OCI-LY3 (cell line): ENCODE data around the gene CCDC38.

Experiments
- H2AFZ ChIP-seq: fragments of 200-600, 300-600 bp; shearing (Covaris generic); 2 replicates; pipeline ENCODE4 v1.6.0; 2014; ENCODE audit warnings: antibody characterized with exemption, low read depth, low read length
- H3K27ac ChIP-seq: fragments of 200-600, 300-600 bp; sonication (generic); 2 replicates; pipeline ENCODE4 v1.5.1; 2014; ENCODE audit warnings: mild to moderate bottlenecking, low read length, moderate library complexity, mixed read lengths
- H3K27me3 ChIP-seq: fragments of 200-600, 300-600 bp; sonication (generic); 2 replicates; pipeline ENCODE4 v1.6.1; 2014; ENCODE audit warnings: low read depth, low read length, mixed read lengths
- H3K36me3 ChIP-seq: fragments of 200-600, 300-600 bp; sonication (generic); replicated peaks from 2 replicates; pipeline ENCODE3; 2014; ENCODE audit warnings: low read depth, low read length, mixed read lengths
- H3K4me1 ChIP-seq: fragments of 300-600, 200-600 bp; sonication (generic); 2 replicates; pipeline ENCODE4 v1.6.1; 2014; ENCODE audit warnings: low read length, mixed read lengths
- H3K4me2 ChIP-seq: fragments of 200-600, 300-600 bp; sonication (generic); 2 replicates; pipeline ENCODE4 v1.6.1; 2014; ENCODE audit warnings: low read length, mixed read lengths
- H3K4me3 ChIP-seq: fragments of 300-600, 200-600 bp; sonication (generic); 2 replicates; pipeline ENCODE4 v1.5.1; 2014; ENCODE audit warnings: antibody characterized with exemption, mild to moderate bottlenecking, low read length, moderate library complexity
- H3K79me2 ChIP-seq: fragments of 300-600, 200-600 bp; shearing (Covaris generic); 2 replicates; pipeline ENCODE4 v1.6.1; 2014; ENCODE audit warnings: mild to moderate bottlenecking, low read length, mixed read lengths
- H3K9ac ChIP-seq: fragments of 300-600, 200-600 bp; shearing (Covaris generic); 2 replicates; pipeline ENCODE4 v1.6.0; 2014; ENCODE audit warnings: mild to moderate bottlenecking, low read length, moderate library complexity
- H3K9me3 ChIP-seq: fragments of 200-600, 300-600 bp; shearing (Covaris generic); 2 replicates; pipeline ENCODE4 v1.6.1; 2014; ENCODE audit warnings: low read length, mixed read lengths; ENCODE audit not compliant: insufficient read depth
- H4K20me1 ChIP-seq: fragments of 200-600, 300-600 bp; sonication (generic); 2 replicates; pipeline ENCODE4 v1.6.1; 2016; ENCODE audit warnings: low read length, mixed read lengths; ENCODE audit not compliant: insufficient read depth
- CTCF ChIP-seq: fragments of 200-600, 300-600 bp; sonication (generic); IDR thresholded peaks from 2 replicates; pipeline ENCODE4 v1.5.1; 2014; ENCODE audit warnings: antibody characterized with exemption, low read length, low read depth
- EZH2phosphoT487 ChIP-seq: fragments of 200-600 bp; shearing (Covaris generic); IDR thresholded peaks from 2 replicates; pipeline ENCODE4 v1.6.1; 2018; ENCODE audit warnings: antibody characterized with exemption, mixed run types, low read depth

The CCDC38 gene

GRCh38 chr12:95836630-95837239 is 105.7 kb downstream of the CCDC38 start:
- no peaks in the 10 kb centered on the region for H3K4me1 ChIP-seq
- no peak overlapping the region for H2AFZ ChIP-seq
- no peaks in the 10 kb centered on the region for H3K9me3 ChIP-seq
- TF ChIP-seq EZH2phosphoT487 = no peak
- no peak for TF ChIP-seq CTCF
- no peaks in the 10 kb centered on the region for H3K36me3 ChIP-seq
- peaks cover 32% of the 10 kb centered on the region for H3K27me3 ChIP-seq
- no peaks in the 10 kb centered on the region for H3K79me2 ChIP-seq
- H3K27ac ChIP-seq = no peak overlapping the region
- H3K4me3 ChIP-seq = no peak overlapping the region
- no peak overlapping the region for H3K4me2 ChIP-seq
- no peak overlapping the region for H3K9ac ChIP-seq
- no peaks in the 10 kb centered on the region for H4K20me1 ChIP-seq

GRCh38 chr12:95836185-95836609 is 106.2 kb downstream of the CCDC38 start:
- no peak overlapping the region for H3K27ac ChIP-seq
- no peaks in the 10 kb centered on the region for H3K36me3 ChIP-seq
- no peaks in the 10 kb centered on the region for H3K79me2 ChIP-seq
- no peak for TF ChIP-seq EZH2phosphoT487
- no peak for TF ChIP-seq CTCF
- no peak overlapping the region for H3K4me3 ChIP-seq
- no peaks in the 10 kb centered on the region for H4K20me1 ChIP-seq
- H3K4me2 ChIP-seq = no peak overlapping the region
- H3K27me3 ChIP-seq = peaks cover 32% of the 10 kb centered on the region
- H3K4me1 ChIP-seq = peaks cover 1% of the 10 kb centered on the region; the same call in 1 of the 2 replicates
- no peak overlapping the region for H3K9ac ChIP-seq
- no peaks in the 10 kb centered on the region for H3K9me3 ChIP-seq
- no peak overlapping the region for H2AFZ ChIP-seq

GRCh38 chr12:95834572-95834971 is 107.8 kb downstream of the CCDC38 start:
- Histone ChIP-seq H3K4me2 (no peak overlapping the region), H3K4me1 (peaks cover 16% of the 10 kb centered on the region), H3K27ac (no peak overlapping the region), H3K9ac (no peak overlapping the region), H4K20me1 (no peaks in the 10 kb centered on the region), H3K9me3 (no peaks in the 10 kb centered on the region), H3K79me2 (no peaks in the 10 kb centered on the region), H2AFZ (no peak overlapping the region), H3K36me3 (no peaks in the 10 kb centered on the region), H3K27me3 (peaks cover 32% of the 10 kb centered on the region), H3K4me3 (no peak overlapping the region)
- TF ChIP-seq CTCF (no peak), EZH2phosphoT487 (no peak)

- H4K20me1 ChIP-seq = no peaks in the 10 kb centered on the region
- no peak for TF ChIP-seq CTCF
- TF ChIP-seq EZH2phosphoT487 = no peak
- H3K79me2 ChIP-seq = no peaks in the 10 kb centered on the region
- no peak overlapping the region for H3K9ac ChIP-seq
- H3K36me3 ChIP-seq = no peaks in the 10 kb centered on the region
- no peaks in the 10 kb centered on the region for H3K9me3 ChIP-seq
- peaks cover 41% of the 10 kb centered on the region for H3K27me3 ChIP-seq
- peak overlapping the region; percentile 45 for H3K4me2 ChIP-seq
- H3K27ac ChIP-seq = no peak overlapping the region
- H2AFZ ChIP-seq = no peak overlapping the region
- peak overlapping the region; percentile 14; the same call in 1 of the 2 replicates for H3K4me3 ChIP-seq
- H3K4me1 ChIP-seq = peaks cover 16% of the 10 kb centered on the region
Measured at GRCh38 chr12:95830335-95831089, 111.9 kb downstream of the CCDC38 start.
